GM12864 (cell line): ENCODE measurements around the gene ZFTA.

Experiments used
- DNase-seq: peaks from one replicate; pipeline ENCODE4 v3.0.0-alpha.2; 2011; ENCODE audit warnings: low read depth
- H3K4me3 ChIP-seq: 2 replicates; pipeline ENCODE4 v1.5.1; 2011; ENCODE audit warnings: mild to moderate bottlenecking, low read depth, low read length, control low read depth
- CTCF ChIP-seq: IDR thresholded peaks from 2 replicates; pipeline ENCODE4 v1.5.1; 2011; ENCODE audit warnings: low read depth, mild to moderate bottlenecking, moderate library complexity, low read length, control low read depth, inconsistent platforms; ENCODE audit errors: missing control alignments

The ZFTA gene

GRCh38 chr11:63768237-63769041, at the start of gene ZFTA:
Gene ZFTA, minus strand, starts transcription at chr11:63768775. Its CDS starts 153 bp downstream, at chr11:63768622.
- no peak for DNase-seq
- TF ChIP-seq CTCF = peak; percentile 67
- H3K4me3 ChIP-seq = peak within 1 kb of the TSS; percentile 88

- no peak overlapping the region for H3K4me3 ChIP-seq
- TF ChIP-seq CTCF = no peak
- DNase-seq = no peak
These were observed 49.4 kb upstream of the ZFTA start for GRCh38 chr11:63817758-63818498.

- no peak overlapping the region for H3K4me3 ChIP-seq
- no peak for DNase-seq
- no peak for TF ChIP-seq CTCF
These were observed 48.2 kb upstream of the ZFTA start for GRCh38 chr11:63816732-63817131.

DNA sequence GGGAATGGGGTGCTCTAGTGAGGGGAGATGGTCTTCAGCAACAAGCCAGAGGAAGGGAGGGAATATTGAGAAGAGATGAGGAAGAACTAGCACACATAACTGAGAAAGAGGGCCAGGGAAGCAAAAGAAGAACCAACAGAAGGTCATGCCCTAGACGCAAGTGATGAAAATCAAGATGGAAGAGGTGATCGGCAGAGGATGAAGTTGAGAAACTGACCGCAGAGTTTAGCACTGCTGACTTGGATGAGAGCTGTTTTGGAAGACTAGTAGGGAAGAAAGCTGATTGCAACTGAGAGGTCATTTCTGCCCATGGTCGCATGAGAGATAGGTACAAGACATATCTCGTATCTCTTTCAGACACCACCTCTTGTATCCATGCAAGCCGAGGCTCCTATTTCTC, 47.6 kb upstream of the ZFTA start:
- TF ChIP-seq CTCF = no peak
- no peak overlapping the region for H3K4me3 ChIP-seq
- no peak for DNase-seq

GRCh38 chr11:63814383-63814736, 45.8 kb upstream of the ZFTA start:
- no peak for DNase-seq
- TF ChIP-seq CTCF = no peak
- H3K4me3 ChIP-seq = peak overlapping the region; percentile 97

DNA sequence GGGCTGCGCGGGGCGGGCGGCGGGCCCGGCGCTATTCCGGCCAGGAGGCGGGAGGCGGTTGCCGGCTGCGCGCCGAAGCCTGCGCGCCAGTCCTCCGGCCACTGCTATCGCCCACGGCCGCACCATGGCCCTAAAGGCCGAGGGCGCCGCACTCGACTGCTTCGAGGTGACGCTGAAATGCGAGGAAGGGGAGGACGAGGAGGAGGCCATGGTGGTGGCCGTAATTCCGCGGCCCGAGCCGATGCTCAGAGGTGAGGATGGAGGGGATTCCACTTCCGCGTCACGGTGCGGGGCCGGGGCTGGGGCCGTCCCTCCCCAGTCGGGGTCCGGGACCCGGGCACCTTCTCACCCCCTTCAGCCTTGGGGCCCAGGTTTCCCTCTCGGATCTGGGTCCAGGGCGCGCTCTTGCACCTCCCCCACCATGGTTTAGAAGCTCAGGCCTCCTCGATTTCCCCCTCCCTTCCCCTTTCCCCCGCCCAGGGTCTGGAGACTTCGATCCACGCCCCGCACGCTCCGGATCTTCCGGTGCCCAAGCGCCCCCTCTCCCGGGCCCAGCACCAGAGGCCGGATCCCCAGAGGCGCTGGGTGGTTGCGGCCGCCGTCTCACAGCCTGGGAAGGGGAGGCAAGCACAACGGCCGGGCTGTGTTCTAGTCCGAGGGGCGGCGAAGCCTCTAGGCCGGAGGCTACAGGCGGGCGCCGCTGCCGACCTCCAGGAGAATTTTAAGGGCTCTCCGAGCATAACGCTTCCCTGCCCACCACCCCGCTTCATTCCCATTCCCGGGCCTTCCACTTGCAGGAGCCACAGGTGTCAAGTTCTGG, 45.2 kb upstream of the ZFTA start:
- DNase-seq = peak; percentile 29
- no peak for TF ChIP-seq CTCF

More for the DNA sequence above, 45.2 kb upstream of the ZFTA start:
- H3K4me3 ChIP-seq = peak overlapping the region; percentile 97
